ENCODE results near the gene TTC34.

DNA sequence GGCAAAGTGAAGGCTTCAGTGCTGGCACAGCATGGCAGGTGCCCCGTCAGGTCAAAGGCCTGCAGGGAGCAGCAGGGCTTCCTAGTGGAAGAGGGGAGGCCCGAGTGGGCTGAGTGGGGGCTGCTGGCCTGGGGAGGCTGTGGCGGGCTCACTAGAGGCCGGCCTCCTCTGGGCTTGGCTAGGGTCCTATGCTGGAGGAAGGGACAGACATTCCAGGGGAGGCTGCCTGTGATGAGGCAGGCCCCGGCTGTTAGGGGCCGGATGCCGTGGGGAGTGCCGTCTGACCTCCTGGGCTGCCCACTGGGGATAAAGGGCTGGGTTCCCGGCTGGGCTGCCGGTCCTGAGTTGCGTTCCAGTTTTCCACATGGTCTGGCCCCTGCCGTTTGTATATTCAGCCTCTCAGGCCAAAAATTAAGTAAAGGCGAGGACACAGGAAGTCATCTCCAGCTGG is 193.8 kb downstream of the TTC34 start:
- TF ChIP-seq POLR2A (IDR thresholded peaks at IDR 0.05), result no peak
- TF ChIP-seq, protein P1, sequence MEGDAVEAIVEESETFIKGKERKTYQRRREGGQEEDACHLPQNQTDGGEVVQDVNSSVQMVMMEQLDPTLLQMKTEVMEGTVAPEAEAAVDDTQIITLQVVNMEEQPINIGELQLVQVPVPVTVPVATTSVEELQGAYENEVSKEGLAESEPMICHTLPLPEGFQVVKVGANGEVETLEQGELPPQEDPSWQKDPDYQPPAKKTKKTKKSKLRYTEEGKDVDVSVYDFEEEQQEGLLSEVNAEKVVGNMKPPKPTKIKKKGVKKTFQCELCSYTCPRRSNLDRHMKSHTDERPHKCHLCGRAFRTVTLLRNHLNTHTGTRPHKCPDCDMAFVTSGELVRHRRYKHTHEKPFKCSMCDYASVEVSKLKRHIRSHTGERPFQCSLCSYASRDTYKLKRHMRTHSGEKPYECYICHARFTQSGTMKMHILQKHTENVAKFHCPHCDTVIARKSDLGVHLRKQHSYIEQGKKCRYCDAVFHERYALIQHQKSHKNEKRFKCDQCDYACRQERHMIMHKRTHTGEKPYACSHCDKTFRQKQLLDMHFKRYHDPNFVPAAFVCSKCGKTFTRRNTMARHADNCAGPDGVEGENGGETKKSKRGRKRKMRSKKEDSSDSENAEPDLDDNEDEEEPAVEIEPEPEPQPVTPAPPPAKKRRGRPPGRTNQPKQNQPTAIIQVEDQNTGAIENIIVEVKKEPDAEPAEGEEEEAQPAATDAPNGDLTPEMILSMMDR (IDR thresholded peaks at IDR 0.05), result no peak

Measured in esophagus squamous epithelium (tissue), 4 donors.